Measurements from ENCODE around the gene SMOC2. TPM values are rescaled to one million over a fixed set of nuclear protein-coding genes. Genes with fewer than 3 reads are reported as not detected.

The SMOC2 gene
- total RNA-seq, 1 donor from 2014 or later: 102 TPM

GRCh38 chr6:168500519-168500918 is 59.5 kb downstream of the SMOC2 start:
- H3K4me1 ChIP-seq: peaks cover 0 to 5% of the 10 kb centered on the region in 2 donors
- no peak for DNase-seq (ENCODE audit: low spot score in 2 of 2)
- no peak overlapping the region for H3K27ac ChIP-seq
- H3K36me3 ChIP-seq: no peaks in the 10 kb centered on the region
- H3K4me3 ChIP-seq: no peak overlapping the region
- H3K27me3 ChIP-seq: no peaks in the 10 kb centered on the region
- TF ChIP-seq CTCF (IDR thresholded peaks at IDR 0.05): no peak
- no peaks in the 10 kb centered on the region for H3K9me3 ChIP-seq
- intact Hi-C loops (cut with DNase I): no loop called here

GRCh38 chr6:168501561-168501960 is 60.6 kb downstream of the SMOC2 start:
- H3K4me3 ChIP-seq: no peak overlapping the region
- H3K9me3 ChIP-seq: no peaks in the 10 kb centered on the region
- no peak for TF ChIP-seq CTCF (IDR thresholded peaks at IDR 0.05)
- no peak overlapping the region for H3K27ac ChIP-seq
- no peaks in the 10 kb centered on the region for H3K27me3 ChIP-seq
- peaks cover 0 to 3% of the 10 kb centered on the region in 2 donors for H3K4me1 ChIP-seq
- intact Hi-C loops (cut with DNase I): no loop called here
- H3K36me3 ChIP-seq: no peaks in the 10 kb centered on the region
- no peak for DNase-seq (ENCODE audit: low spot score in 2 of 2)

- H3K4me3 ChIP-seq: no peak overlapping the region
- intact Hi-C loops (cut with DNase I): no loop called here
- no peaks in the 10 kb centered on the region for H3K27me3 ChIP-seq
- no peaks in the 10 kb centered on the region for H3K4me1 ChIP-seq
- H3K27ac ChIP-seq: no peak overlapping the region
- H3K9me3 ChIP-seq: no peaks in the 10 kb centered on the region
- TF ChIP-seq CTCF (IDR thresholded peaks at IDR 0.05): no peak
- H3K36me3 ChIP-seq: peaks cover 0 to 4% of the 10 kb centered on the region in 2 donors
- no peak for DNase-seq (ENCODE audit: low spot score in 2 of 2)
Observed at GRCh38 chr6:168504366-168504765, 63.4 kb downstream of the SMOC2 start.

- DNase-seq (ENCODE audit: low spot score in 2 of 2): no peak
- no peak overlapping the region for H3K4me3 ChIP-seq
- no peak for TF ChIP-seq CTCF (IDR thresholded peaks at IDR 0.05)
- H3K36me3 ChIP-seq: peaks cover 3 to 4% of the 10 kb centered on the region in 2 donors
- no peaks in the 10 kb centered on the region for H3K9me3 ChIP-seq
- no peaks in the 10 kb centered on the region for H3K4me1 ChIP-seq
- intact Hi-C loops (cut with DNase I): no loop called here
- no peaks in the 10 kb centered on the region for H3K27me3 ChIP-seq
- no peak overlapping the region for H3K27ac ChIP-seq
Observed at GRCh38 chr6:168506460-168506859, 65.5 kb downstream of the SMOC2 start.

GRCh38 chr6:168507297-168507696 is 66.3 kb downstream of the SMOC2 start:
- DNase-seq (ENCODE audit: low spot score in 2 of 2): no peak
- no peaks in the 10 kb centered on the region for H3K27me3 ChIP-seq
- no peaks in the 10 kb centered on the region for H3K9me3 ChIP-seq
- H3K36me3 ChIP-seq: peaks cover 4 to 8% of the 10 kb centered on the region in 2 donors
- no peak overlapping the region for H3K4me3 ChIP-seq
- intact Hi-C loops (cut with DNase I): no loop called here
- no peaks in the 10 kb centered on the region for H3K4me1 ChIP-seq
- H3K27ac ChIP-seq: no peak overlapping the region
- no peak for TF ChIP-seq CTCF (IDR thresholded peaks at IDR 0.05)

GRCh38 chr6:168507730-168508129 is 66.7 kb downstream of the SMOC2 start:
- Histone ChIP-seq H3K4me3 (no peak overlapping the region), H3K27me3 (no peaks in the 10 kb centered on the region), H3K4me1 (no peaks in the 10 kb centered on the region), H3K36me3 (peaks cover 4 to 10% of the 10 kb centered on the region in 2 donors), H3K9me3 (no peaks in the 10 kb centered on the region), H3K27ac (no peak overlapping the region)
- no peak for DNase-seq (ENCODE audit: low spot score in 2 of 2)
- intact Hi-C loops (cut with DNase I): no loop called here
- TF ChIP-seq CTCF (IDR thresholded peaks at IDR 0.05): no peak

Measured in ascending aorta (tissue), 2 donors.